HepG2 (cell line): ENCODE results near the gene AKAP10. TPM values are rescaled to one million over a fixed set of nuclear protein-coding genes. Genes with fewer than 3 reads are reported as not detected.
"Not testable (repeated sequence)": the region's sequence is repeated elsewhere in the genome, so short reads cannot be mapped to it uniquely, and the experiment has no call there.

ENCODE experiments used
- ATAC-seq: fragments of 200-7000 bp; cut with Tn5 transposase; 3 replicates; pipeline ENCODE4 v1.9.1; 2020; ENCODE audit warnings: mild to moderate bottlenecking, moderate library complexity
- BruUV-seq: library from RNA; stranded (reverse); fragments of 400-500 nt; replicated peaks from 2 replicates; lab custom pipeline; 2021; lab: Mats Ljungman, UMichigan
- CTCF ChIA-PET: fragments of 300-600 bp; formaldehyde crosslinking; extraction: SDS; loops from one replicate; lab custom pipeline; 2021; ENCODE audit warnings: low total read pairs, inconsistent platforms, low intra/inter-chr PET ratio; lab: Yijun Ruan, JAX
- POLR2A ChIA-PET: fragments of 350-600 bp; sonication (Branson Sonifier 250); formaldehyde crosslinking; loops from one replicate; lab custom pipeline; 2020; ENCODE audit warnings: antibody characterized with exemption, inconsistent platforms; lab: Yijun Ruan, JAX
- DNase-seq: peaks from one replicate; pipeline ENCODE4 v3.0.0-alpha.2; 2015; ENCODE audit warnings: low spot score
- FAIRE-seq: peaks from 3 replicates; lab custom pipeline; 2011; peaks lifted over from hg19 to GRCh38; lab: Jason Lieb, UNC
- H2AFZ ChIP-seq: one replicate; pipeline ENCODE4 v1.6.1; 2011; ENCODE audit warnings: low read length, inconsistent platforms
- H3K27ac ChIP-seq: fragments of 300-600 bp; 3 replicates; pipeline ENCODE4 v1.8.0; 2011; ENCODE audit warnings: mixed run types, mild to moderate bottlenecking, mixed read lengths, low read length, inconsistent platforms; ENCODE audit not compliant: insufficient read depth; ENCODE audit errors: extremely low read length
- H3K27me3 ChIP-seq, 2 experiments: fragments of 200-600 bp in 1 of 2; 2 replicates in 1 of 2; 3 replicates in 1 of 2; pipeline versions ENCODE4 v1.6.0 to v1.8.0; 2011; ENCODE audit warnings: low read length in 2 of 2, mild to moderate bottlenecking in 2 of 2, moderate library complexity in 2 of 2, inconsistent platforms in 1 of 2; ENCODE audit not compliant: insufficient read depth in 2 of 2, control insufficient read depth in 1 of 2
- H3K36me3 ChIP-seq, 2 experiments: fragments of 200-600 bp in 1 of 2; replicated peaks in 1 of 2; 2 replicates in 1 of 2; 3 replicates in 1 of 2; pipeline versions ENCODE4 v1.5.1 to v1.8.0; 2011; ENCODE audit warnings: low read length in 2 of 2, inconsistent platforms in 1 of 2; ENCODE audit not compliant: insufficient read depth in 2 of 2, control insufficient read depth in 1 of 2
- H3K4me1 ChIP-seq: 2 replicates; pipeline ENCODE4 v1.5.1; 2012; ENCODE audit warnings: low read length, inconsistent platforms; ENCODE audit not compliant: insufficient read depth
- H3K4me2 ChIP-seq: 2 replicates; pipeline ENCODE4 v1.6.0; 2011; ENCODE audit warnings: low read depth, low read length, inconsistent platforms
- H3K4me3 ChIP-seq, 3 experiments: fragments of 200-600 bp in 1 of 3; sonication (generic), shearing (Covaris generic) in 1 of 3; replicated peaks in 1 of 3; 2 replicates each; pipeline ENCODE4 v1.5.1; 2011 to 2016; ENCODE audit warnings: low read length in 3 of 3, inconsistent platforms in 2 of 3, low read depth in 2 of 3, mild to moderate bottlenecking in 2 of 3, control low read depth in 1 of 3, mixed read lengths in 1 of 3; ENCODE audit not compliant: insufficient read depth in 1 of 3
- H3K79me2 ChIP-seq: one replicate; pipeline ENCODE4 v1.6.1; 2011; ENCODE audit warnings: low read length, inconsistent platforms; ENCODE audit not compliant: insufficient read depth
- H3K9ac ChIP-seq: 2 replicates; pipeline ENCODE4 v1.6.0; 2011; ENCODE audit warnings: mild to moderate bottlenecking, low read depth, low read length, inconsistent platforms; ENCODE audit not compliant: insufficient read depth
- H3K9me3 ChIP-seq: 2 replicates; pipeline ENCODE4 v1.5.1; 2012; ENCODE audit warnings: mild to moderate bottlenecking, low read length
- H4K20me1 ChIP-seq: 2 replicates; pipeline ENCODE4 v1.6.0; 2011; ENCODE audit warnings: inconsistent platforms, mild to moderate bottlenecking, low read length, moderate library complexity; ENCODE audit not compliant: insufficient read depth
- ZNF619 ChIP-seq: sonication (generic); formaldehyde crosslinking; IDR thresholded peaks from 2 replicates; pipeline ENCODE4 v1.4.0; 2020; ENCODE audit warnings: mild to moderate bottlenecking, missing genetic modification reagents
- WGBS: methylation state at CpG from one replicate; pipeline ENCODE4 v1.1.6; 2017; ENCODE audit warnings: low lambda C conversion rate; 5-methylcytosine and 5-hydroxymethylcytosine counted together
- in situ Hi-C: cut with HindIII; loops from 2 replicates; pipeline ENCODE4 v1.10.0; 2017; ENCODE audit warnings: low pct_unique_long_range_greater_than_20kb; ENCODE audit not compliant: extremely low pct_ligation_motif_present
- intact Hi-C: fragments of 100-400 bp; cut with micrococcal nuclease; formaldehyde crosslinking; loops from one replicate; pipeline ENCODE4 v1.10.0; 2022; ENCODE audit not compliant: unreplicated experiment
- polyA plus RNA-seq, 8 experiments: library from polyadenylated mRNA; depleted of rRNA in 3 of 8; stranded (reverse) in 7 of 8; unstranded in 1 of 8; fragments of >200 nt; fragmentation: Illumina TruSeq in 4 of 8; extraction: Trizol in 4 of 8; gene quantifications; 2 replicates each; pipeline versions ENCODE4 v1.2.1 to v1.2.3, GENCODE V29; 2011 to 2016; ENCODE audit warnings: low read depth in 4 of 8, missing spikeins in 1 of 8, mixed read lengths in 1 of 8; ENCODE audit not compliant: insufficient read depth in 1 of 8
- total RNA-seq, 5 experiments: library from RNA; depleted of rRNA; stranded (reverse); fragments of >200 nt; fragmentation: Illumina TruSeq; extraction: Trizol; gene quantifications; 2 replicates each; pipeline ENCODE4 v1.2.3, GENCODE V29; 2016; ENCODE audit warnings: low read depth in 1 of 5
- TF ChIP-seq, protein P1 (sequence below): sonication (generic); formaldehyde crosslinking; IDR thresholded peaks from 2 replicates; pipeline ENCODE4 v1.8.0; 2022; ENCODE audit warnings: low read depth, missing genetic modification reagents
- TF ChIP-seq, protein P2 (sequence below): sonication (generic); formaldehyde crosslinking; IDR thresholded peaks from 2 replicates; pipeline ENCODE4 v1.9.0; 2022; ENCODE audit warnings: low read depth, missing genetic modification reagents
- TF ChIP-seq, protein P3 (sequence below), 2 experiments: fragments of 450-650 bp in 1 of 2; sonication (generic) in 1 of 2; formaldehyde crosslinking in 1 of 2; IDR thresholded peaks; 2 replicates each; pipeline versions ENCODE4 v1.6.1 to v1.8.0; 2016 to 2022; ENCODE audit warnings: antibody characterized with exemption in 1 of 2, mild to moderate bottlenecking in 1 of 2, missing genetic modification reagents in 1 of 2

Gene AKAP10
- total and polyA plus RNA-seq, 2 of the 13 experiments (the other 11 are each of a cell fraction or from before 2014, with no cell fraction given), result 17.6 to 21.7 TPM

DNA sequence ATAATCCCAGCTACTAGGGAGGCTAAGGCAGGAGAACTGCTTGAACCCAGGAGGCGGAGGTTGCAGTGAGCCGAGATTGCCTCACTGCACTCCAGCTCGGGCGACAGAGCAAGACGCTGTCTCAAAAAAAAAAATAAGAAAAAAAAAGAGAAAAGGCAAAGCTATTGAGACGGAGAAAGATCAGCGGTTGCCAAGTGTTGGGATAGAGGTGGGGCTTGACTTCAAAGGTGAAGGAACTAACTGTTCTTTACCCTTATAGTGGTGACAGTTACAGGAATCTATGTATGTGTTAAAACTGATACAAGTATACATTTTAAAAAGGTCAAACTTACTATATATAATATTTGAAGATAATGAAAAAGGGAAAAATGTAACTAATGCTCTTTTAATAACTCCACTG, 22.5 kb downstream of the AKAP10 start:
- POLR2A ChIA-PET, result no interaction called here
- in situ Hi-C loops, result no loop called here
- ATAC-seq, result no peak
- FAIRE-seq, result no peak
- no peak overlapping the region for H3K4me3 ChIP-seq
- intact Hi-C loops, result no loop called here
- H3K4me1 ChIP-seq, result peaks cover 28% of the 10 kb centered on the region
- BruUV-seq, result no TSS peak
- peaks cover 38% of the 10 kb centered on the region for H3K79me2 ChIP-seq
- no peak overlapping the region for H3K4me2 ChIP-seq
- TF ChIP-seq, protein P1, sequence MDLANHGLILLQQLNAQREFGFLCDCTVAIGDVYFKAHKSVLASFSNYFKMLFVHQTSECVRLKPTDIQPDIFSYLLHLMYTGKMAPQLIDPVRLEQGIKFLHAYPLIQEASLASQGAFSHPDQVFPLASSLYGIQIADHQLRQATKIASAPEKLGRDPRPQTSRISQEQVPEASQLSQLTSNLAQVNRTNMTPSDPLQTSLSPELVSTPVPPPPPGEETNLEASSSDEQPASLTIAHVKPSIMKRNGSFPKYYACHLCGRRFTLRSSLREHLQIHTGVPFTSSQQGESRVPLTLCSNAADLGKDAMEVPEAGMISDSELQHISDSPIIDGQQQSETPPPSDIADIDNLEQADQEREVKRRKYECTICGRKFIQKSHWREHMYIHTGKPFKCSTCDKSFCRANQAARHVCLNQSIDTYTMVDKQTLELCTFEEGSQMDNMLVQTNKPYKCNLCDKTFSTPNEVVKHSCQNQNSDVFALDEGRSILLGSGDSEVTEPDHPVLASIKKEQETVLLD (CRISPR knock-in tag), result no peak
- TF ChIP-seq, protein P2, sequence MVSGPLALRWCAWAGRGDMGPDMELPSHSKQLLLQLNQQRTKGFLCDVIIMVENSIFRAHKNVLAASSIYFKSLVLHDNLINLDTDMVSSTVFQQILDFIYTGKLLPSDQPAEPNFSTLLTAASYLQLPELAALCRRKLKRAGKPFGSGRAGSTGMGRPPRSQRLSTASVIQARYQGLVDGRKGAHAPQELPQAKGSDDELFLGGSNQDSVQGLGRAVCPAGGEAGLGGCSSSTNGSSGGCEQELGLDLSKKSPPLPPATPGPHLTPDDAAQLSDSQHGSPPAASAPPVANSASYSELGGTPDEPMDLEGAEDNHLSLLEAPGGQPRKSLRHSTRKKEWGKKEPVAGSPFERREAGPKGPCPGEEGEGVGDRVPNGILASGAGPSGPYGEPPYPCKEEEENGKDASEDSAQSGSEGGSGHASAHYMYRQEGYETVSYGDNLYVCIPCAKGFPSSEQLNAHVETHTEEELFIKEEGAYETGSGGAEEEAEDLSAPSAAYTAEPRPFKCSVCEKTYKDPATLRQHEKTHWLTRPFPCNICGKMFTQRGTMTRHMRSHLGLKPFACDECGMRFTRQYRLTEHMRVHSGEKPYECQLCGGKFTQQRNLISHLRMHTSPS, result no peak
- TF ChIP-seq, protein P3, sequence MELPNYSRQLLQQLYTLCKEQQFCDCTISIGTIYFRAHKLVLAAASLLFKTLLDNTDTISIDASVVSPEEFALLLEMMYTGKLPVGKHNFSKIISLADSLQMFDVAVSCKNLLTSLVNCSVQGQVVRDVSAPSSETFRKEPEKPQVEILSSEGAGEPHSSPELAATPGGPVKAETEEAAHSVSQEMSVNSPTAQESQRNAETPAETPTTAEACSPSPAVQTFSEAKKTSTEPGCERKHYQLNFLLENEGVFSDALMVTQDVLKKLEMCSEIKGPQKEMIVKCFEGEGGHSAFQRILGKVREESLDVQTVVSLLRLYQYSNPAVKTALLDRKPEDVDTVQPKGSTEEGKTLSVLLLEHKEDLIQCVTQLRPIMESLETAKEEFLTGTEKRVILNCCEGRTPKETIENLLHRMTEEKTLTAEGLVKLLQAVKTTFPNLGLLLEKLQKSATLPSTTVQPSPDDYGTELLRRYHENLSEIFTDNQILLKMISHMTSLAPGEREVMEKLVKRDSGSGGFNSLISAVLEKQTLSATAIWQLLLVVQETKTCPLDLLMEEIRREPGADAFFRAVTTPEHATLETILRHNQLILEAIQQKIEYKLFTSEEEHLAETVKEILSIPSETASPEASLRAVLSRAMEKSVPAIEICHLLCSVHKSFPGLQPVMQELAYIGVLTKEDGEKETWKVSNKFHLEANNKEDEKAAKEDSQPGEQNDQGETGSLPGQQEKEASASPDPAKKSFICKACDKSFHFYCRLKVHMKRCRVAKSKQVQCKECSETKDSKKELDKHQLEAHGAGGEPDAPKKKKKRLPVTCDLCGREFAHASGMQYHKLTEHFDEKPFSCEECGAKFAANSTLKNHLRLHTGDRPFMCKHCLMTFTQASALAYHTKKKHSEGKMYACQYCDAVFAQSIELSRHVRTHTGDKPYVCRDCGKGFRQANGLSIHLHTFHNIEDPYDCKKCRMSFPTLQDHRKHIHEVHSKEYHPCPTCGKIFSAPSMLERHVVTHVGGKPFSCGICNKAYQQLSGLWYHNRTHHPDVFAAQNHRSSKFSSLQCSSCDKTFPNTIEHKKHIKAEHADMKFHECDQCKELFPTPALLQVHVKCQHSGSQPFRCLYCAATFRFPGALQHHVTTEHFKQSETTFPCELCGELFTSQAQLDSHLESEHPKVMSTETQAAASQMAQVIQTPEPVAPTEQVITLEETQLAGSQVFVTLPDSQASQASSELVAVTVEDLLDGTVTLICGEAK (IDR thresholded peaks at IDR 0.05), result no peak
- TF ChIP-seq, protein P3 (CRISPR knock-in tag; IDR thresholded peaks at IDR 0.05), result no peak
- TF ChIP-seq ZNF619 (CRISPR knock-in tag), result no peak
- TF ChIP-seq, all 625 proteins: peak for 0
- no peak overlapping the region for H2AFZ ChIP-seq
- H3K36me3 ChIP-seq, result peaks cover 4 to 32% of the 10 kb centered on the region in 2 experiments; a peak in 4 of 5 replicates
- H4K20me1 ChIP-seq, result 0 out of 2 replicates have a peak, but pooled peaks cover 6% of the 10 kb centered on the region
- CTCF ChIA-PET, result no interaction called here
- no peak overlapping the region for H3K9ac ChIP-seq
- WGBS, result 98% methylated on average over 7 of the region's 7 CpGs
- H3K27me3 ChIP-seq, result no peaks in the 10 kb centered on the region
- DNase-seq, result no peak
- no peaks in the 10 kb centered on the region for H3K9me3 ChIP-seq
- no peak overlapping the region for H3K27ac ChIP-seq

- 100% methylated on average over 5 of the region's 5 CpGs for WGBS
- Histone ChIP-seq H3K79me2 (peaks cover 47% of the 10 kb centered on the region), H3K4me1 (peaks cover 19% of the 10 kb centered on the region), H4K20me1 (peaks cover 15% of the 10 kb centered on the region; the same call in 1 of the 2 replicates), H3K36me3 (peaks cover 7 to 26% of the 10 kb centered on the region in 2 experiments; a peak in 4 of 5 replicates)
- H3K4me3 ChIP-seq, H3K27me3 ChIP-seq, BruUV-seq, intact Hi-C loops, H3K4me2 ChIP-seq, H3K9me3 ChIP-seq, FAIRE-seq, CTCF ChIA-PET, POLR2A ChIA-PET, in situ Hi-C loops, H2AFZ ChIP-seq, H3K27ac ChIP-seq, H3K9ac ChIP-seq, ATAC-seq, DNase-seq: not testable (repeated sequence)
Measured at GRCh38 chr17:19951411-19951810, 26.2 kb downstream of the AKAP10 start.
